GM10248 (cell line): ENCODE data around the gene PNPLA2.

Experiments used
- CTCF ChIA-PET: fragments of 300-600 bp; sonication (Branson Sonifier 250); formaldehyde crosslinking; extraction: SDS; loops from one replicate; lab custom pipeline; 2021; ENCODE audit warnings: antibody characterized with exemption; lab: Yijun Ruan, JAX
- POLR2A ChIA-PET: fragments of 350-650 bp; sonication (Branson Sonifier 250); formaldehyde crosslinking; extraction: SDS; loops from one replicate; lab custom pipeline; 2020; ENCODE audit warnings: antibody characterized with exemption; lab: Yijun Ruan, JAX
- DNase-seq: peaks from one replicate; pipeline ENCODE4 v3.0.0; 2012; ENCODE audit errors: extremely low spot score
- CTCF ChIP-seq: IDR thresholded peaks from 2 replicates; pipeline ENCODE4 v1.5.1; 2012; ENCODE audit warnings: mild to moderate bottlenecking, low read depth; ENCODE audit errors: extremely low read depth, missing control alignments, control extremely low read depth

PNPLA2 gene

DNA sequence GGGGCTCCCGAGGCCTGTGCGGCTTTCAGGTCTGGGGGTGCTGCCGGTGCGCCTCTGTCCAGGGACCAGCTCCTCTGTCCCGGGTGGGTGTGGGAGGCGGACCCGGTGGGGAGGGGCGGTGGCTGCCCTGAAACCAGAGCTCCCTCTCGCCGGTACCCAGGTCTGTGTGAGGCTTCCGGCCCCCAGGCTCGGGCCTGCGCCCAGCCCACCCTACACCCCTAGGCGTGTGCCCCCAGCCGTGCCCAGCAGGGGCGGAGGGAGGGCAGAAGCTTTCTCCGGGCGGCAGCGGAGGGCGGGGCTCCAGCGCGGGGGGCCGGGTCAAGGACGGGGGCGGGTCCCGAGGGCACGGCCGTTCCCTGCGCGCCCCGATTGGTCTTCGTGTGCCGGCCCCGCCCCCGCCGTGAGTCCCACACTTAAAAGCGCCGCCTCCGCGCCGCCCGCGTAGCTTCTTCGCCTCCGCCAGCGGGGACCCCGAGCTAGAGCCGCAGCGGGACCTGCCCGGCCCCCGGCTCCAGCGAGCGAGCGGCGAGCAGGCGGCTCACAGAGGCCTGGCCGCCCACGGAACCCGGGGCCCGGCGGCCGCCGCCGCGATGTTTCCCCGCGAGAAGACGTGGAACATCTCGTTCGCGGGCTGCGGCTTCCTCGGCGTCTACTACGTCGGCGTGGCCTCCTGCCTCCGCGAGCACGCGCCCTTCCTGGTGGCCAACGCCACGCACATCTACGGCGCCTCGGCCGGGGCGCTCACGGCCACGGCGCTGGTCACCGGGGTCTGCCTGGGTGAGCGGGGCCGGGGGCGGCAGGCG lies 616 bp downstream of the PNPLA2 start:
- TF ChIP-seq CTCF = no peak
- peak; percentile 94 for DNase-seq
- ChIA-PET CTCF (interaction anchor here (1.0 to 2.7 kb wide), 6 partner anchors 8 to 23 kb away, joined by 3 to 11 read pairs (median 6); partner anchors contain the start of genes CD151, CRACR2B, POLR2L and TSPAN4), POLR2A (interaction anchor here (0.6 to 2.4 kb wide), 16 partner anchors 9 to 313 kb away, joined by 3 to 35 read pairs (median 4); partner anchors contain the start of genes CD151, CEND1, CRACR2B and HRAS)

- peak; percentile 89 for DNase-seq
- no peak for TF ChIP-seq CTCF
- POLR2A ChIA-PET = interaction anchor here (0.9 to 2.4 kb wide), 7 partner anchors 11 to 125 kb away, joined by 3 to 35 read pairs (median 4); partner anchors contain the start of genes CD151, CEND1, CRACR2B and RPLP2
- CTCF ChIA-PET = interaction anchor here (1.8 to 2.7 kb wide), 3 partner anchors 8 to 21 kb away, joined by 6 to 11 read pairs (median 8); partner anchors contain the start of gene CRACR2B
Measured at GRCh38 chr11:819943-820649, 1.4 kb downstream of the PNPLA2 start.

- TF ChIP-seq CTCF = no peak
- ChIA-PET POLR2A (interaction anchor here (1.8 to 2.4 kb wide), 3 partner anchors 10 to 24 kb away, joined by 4 to 35 read pairs (median 13); partner anchors contain the start of genes CD151, CRACR2B and RPLP2), CTCF (interaction anchor here (2.2 to 2.7 kb wide), 2 partner anchors 8 to 10 kb away, joined by 8 to 11 read pairs; partner anchors contain the start of gene CRACR2B)
- no peak for DNase-seq
Measured at GRCh38 chr11:820655-821511, 2.2 kb downstream of the PNPLA2 start.

DNA sequence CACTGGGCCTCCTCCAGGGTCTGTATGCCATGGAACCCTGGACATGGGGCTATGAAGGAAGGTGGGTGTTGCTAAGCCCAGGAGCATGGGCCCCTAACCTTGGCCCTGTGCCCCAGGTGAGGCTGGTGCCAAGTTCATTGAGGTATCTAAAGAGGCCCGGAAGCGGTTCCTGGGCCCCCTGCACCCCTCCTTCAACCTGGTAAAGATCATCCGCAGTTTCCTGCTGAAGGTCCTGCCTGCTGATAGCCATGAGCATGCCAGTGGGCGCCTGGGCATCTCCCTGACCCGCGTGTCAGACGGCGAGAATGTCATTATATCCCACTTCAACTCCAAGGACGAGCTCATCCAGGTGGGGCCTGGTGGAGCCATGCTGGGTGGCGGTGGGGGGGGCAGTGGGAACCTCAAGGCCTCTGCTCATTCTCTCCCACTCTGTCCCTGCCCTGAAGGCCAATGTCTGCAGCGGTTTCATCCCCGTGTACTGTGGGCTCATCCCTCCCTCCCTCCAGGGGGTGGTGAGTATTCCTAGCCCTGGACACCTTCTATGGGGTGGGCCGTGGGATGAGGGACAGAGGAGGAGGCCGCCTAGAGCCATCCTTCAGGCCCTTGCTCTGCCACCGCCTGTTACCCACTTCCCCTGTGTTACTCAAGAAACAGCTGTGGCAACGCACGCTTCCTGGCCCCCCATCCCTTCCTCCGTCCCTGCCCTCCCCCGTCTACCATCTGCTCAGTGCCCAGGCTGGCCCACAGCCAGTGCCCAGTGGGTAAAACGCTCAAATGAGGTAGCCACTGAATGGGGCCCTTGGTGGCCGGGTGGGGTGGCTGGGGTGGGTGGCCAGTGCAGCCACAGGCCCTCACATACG lies 3.0 kb downstream of the PNPLA2 start:
- TF ChIP-seq CTCF = no peak
- POLR2A ChIA-PET = interaction anchor here (0.6 kb wide), 1 partner anchor 26 kb away, joined by 5 read pairs; no protein-coding TSS in a partner anchor
- CTCF ChIA-PET = no interaction called here
- DNase-seq = no peak

- CTCF ChIA-PET = interaction anchor here (1.1 to 1.2 kb wide), 2 partner anchors 11 to 25 kb away, joined by 3 read pairs; no protein-coding TSS in a partner anchor
- DNase-seq = no peak
- POLR2A ChIA-PET = no interaction called here
- TF ChIP-seq CTCF = no peak
Measured at GRCh38 chr11:823441-824291, 5.0 kb downstream of the PNPLA2 start.
